HTR-8/SVneo (cell line): ENCODE data around the gene ADAMTSL3.

Experiments used
- DNase-seq: peaks from one replicate; pipeline ENCODE4 v3.0.0; 2011; ENCODE audit warnings: low spot score, mixed read lengths; ENCODE audit not compliant: insufficient read length
- FAIRE-seq: peaks from 2 replicates; lab custom pipeline; 2011; peaks lifted over from hg19 to GRCh38; lab: Jason Lieb, UNC

ADAMTSL3 gene

DNA sequence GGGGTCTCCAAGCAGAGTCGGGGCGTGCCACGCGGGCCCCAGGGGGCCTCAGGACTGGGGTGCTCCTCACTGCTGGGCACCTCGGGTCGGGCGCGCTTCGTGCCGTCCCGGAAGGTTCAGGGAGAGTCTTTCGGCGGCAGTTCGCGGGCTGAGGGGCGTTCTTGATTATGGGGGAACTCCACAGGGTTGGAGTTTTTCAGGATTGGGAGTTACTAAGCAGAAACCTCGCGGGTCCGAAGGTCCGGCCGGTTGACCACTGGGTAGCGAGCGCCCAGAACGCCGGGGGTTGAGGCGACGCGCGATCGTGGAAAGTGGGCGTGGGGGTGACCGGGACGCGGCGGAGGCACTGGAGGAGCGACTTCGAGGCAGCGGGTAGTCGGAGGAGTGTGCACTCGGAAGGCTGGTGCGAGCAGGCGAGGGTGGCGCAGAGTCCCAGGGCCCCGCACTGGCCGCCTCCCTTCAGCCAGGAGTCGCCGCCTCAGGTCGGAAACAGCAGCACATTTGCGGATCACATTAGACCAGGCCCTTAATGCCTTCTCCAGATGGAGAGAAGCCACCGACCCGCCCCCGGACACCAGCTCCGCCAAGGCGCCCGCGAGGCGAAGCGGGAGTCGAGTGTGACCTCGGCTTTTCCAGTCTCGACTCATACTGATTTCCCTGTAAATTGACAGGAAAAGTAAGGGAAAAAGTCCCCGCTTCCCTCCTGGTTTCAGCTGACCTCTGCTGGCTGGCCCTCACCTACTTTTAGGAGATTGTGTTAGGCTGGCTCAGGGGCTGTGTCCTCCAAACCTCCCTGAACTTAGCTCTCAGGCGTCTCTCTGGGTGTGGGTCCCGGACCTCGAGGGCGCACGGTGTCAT lies 685 bp downstream of the ADAMTSL3 start:
- no peak for FAIRE-seq
- no peak for DNase-seq

DNA sequence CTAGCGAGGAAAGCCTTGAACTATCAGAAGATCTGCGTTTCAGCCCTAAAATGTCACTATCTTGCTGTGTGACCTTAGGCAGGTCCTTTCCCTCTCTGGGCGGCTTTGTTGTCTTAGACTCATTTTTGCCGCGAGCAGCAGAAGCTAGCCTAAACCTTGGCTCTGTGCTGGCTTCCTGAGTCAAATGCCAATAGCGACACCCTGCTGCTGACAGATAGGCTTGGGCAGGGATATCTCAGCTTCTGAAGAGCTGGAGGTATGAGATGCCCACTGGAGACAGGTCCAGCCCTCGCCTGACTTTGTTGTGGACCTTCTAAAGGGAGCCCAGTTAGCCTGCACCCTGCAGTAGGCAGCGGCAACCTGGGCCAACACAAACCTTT lies 1.3 kb downstream of the ADAMTSL3 start:
- FAIRE-seq (no peak), DNase-seq (no peak)

DNA sequence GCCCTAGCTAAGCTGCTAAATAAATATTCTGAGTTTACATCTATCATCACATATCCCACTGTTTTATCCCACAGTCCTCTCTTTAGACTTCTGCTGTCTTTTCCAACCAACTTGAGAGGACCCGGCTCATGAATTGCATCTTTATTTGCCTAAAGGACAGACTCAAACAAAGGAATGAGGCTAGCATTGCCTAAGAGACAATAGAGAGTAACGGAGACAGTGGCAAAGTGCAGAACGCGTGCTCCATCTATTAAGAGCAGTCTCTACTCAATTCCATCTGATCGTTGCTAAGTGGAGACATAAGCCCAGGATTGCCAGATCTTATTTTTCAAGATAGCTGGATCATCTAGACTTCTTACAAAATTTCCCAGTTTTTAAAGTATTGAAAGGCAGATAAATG lies 2.3 kb downstream of the ADAMTSL3 start:
- DNase-seq (no peak), FAIRE-seq (no peak)

DNA sequence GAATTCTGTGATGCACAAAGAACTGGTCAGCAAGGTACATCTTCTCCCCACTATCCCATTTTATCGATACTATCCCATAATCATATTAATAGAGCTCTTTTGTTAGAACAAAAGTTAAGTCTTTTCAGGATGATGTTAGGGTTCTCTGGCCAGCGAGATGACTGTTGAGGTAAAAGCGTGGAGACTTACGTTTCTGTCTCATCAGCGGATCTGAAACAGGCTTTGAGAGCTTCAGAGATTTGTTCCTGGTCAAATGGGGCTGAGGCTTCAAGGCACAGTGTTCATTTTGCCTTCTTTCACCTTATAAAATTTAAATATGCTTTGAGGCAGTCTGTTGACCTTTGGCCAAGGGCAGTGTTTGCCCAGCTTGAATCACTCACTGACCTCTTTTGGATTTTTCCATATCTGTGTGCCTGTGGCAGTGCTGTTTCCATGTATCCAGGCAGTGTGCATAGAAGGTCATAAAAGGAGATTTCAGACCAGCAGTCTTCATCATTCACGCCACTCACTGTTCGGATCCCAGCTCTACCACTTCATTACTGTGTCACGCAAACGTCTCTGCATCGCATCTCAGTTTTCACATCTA lies 3.1 kb downstream of the ADAMTSL3 start:
- DNase-seq (no peak), FAIRE-seq (no peak)

DNA sequence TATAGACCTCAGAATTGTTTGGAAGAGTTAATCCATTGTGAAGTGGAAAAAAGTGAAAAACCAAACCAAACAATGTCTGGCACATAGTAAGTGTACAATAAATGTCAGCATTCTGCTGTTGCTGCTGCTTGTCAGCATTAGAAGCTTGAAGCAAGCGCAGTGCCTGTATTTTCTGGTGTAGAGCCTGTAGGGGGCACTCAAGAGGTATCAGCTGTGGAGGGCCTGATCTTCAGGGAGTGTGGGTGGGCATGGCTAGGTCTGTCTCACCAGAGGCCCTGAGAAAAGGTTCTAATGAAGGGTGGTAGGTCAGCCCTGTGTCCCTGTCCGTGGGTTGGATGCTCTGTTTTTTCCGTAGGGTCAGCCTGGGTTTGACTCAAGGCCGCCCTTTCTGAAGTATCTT lies 3.6 kb downstream of the ADAMTSL3 start:
- FAIRE-seq (no peak), DNase-seq (no peak)

DNA sequence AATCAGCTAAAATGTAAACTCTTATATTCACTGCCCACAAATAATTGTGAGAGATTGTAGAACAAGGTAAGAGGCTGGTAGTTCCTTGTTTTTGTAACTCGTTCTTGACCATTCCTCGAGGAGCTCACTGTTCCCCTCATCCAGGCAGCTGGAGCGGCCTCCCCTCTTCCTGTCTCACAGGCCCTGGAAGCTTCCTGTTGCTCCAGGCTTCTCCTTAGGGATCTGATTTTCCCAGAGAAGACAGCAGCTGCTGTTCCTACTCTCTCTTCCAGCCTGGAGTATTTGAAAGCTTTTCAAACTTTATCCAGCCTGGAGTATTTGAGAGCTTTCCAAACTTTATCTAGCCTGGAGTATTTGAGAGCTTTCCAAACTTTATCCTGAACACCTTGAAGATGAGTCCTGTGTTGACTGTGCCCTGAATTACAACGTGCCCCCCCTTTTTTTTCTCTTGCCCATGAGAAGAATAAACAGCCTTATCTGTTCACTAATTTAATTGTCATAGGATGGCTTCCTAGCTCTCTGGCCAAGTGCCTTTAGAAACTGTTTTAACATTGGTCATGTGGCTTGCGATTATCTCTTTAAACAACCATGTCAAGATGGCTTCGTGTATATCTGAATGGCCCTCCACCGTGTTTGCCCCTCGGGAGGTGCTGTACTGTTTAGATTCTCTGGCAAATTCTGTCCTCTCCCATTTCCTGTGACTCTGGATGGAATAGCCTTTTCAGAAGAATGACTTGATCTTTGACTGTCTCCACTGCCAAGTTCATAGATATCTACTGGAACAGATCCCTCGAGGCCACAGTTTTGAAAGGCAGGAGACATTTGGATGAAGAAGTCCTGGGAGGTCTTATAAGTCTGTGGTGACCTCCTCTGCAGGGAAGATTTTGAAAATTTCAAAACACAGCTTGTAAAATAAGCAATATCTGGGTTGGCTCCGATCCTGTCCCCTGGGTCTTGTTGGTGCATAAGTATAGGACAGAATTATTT lies 4.8 kb downstream of the ADAMTSL3 start:
- DNase-seq (no peak), FAIRE-seq (no peak)

DNA sequence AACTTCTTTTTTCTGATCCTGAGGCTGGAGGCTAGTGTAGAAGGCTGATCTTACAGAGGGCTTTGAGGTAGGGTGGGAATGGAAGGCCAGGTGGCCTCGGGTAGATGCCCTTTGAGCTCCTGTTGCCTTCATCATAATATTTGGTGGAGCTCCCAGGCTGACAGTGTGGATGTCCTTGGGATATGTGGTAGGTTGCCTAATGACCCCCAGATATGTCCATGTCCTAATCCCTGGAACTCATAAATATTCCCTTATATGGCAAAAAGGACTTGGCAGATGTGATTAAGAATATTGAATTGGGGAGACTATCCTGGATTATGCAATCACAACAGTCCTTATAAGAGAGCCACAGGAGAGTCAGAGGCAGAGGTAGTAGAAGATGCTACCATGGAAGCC lies 5.5 kb downstream of the ADAMTSL3 start:
- FAIRE-seq (no peak), DNase-seq (no peak)

DNA sequence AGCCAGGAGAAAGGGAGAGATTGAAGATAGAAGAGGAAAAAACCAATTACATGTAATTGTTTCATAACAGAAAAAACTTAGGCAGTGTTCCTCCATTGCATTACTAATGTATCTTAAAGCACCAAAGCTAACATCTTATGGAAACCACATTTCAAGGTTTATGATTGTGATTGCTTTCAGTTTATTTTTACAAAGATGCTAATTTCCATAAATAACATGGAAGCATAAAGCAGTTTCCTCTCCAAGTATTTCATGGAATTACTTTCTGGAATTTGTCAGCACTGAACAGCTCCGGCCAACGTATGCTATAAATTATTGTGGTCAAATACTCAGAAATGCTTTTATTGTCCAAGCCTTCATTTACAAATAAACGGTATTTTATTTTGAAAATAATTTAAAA lies 11.6 kb downstream of the ADAMTSL3 start:
- FAIRE-seq (no peak), DNase-seq (no peak)

DNA sequence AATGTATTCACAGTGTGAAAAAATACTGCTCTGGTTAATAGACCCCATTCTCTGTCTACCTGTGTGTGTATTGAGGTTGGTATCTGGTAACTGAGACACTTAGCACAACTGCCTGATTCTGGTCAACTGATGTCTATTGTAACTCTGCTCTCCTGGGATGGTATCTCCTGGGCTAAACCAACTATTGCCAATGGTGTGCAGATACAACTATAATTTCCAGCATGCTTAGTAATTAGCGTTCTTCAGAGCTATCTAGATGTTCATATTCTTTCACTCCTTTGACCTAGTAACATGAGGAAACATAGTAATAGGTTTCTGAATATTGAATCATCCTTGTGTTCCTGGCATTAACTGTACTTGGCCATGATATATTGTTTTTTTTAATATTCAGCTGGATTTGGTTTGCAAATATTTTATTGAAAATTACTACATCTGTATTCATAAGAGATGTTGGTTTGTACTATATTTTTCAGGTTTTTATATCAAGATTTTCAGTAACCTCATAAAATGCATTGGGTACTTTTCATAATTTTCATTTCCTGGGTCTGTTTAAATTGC lies 16.8 kb downstream of the ADAMTSL3 start:
- FAIRE-seq (no peak), DNase-seq (no peak)

DNA sequence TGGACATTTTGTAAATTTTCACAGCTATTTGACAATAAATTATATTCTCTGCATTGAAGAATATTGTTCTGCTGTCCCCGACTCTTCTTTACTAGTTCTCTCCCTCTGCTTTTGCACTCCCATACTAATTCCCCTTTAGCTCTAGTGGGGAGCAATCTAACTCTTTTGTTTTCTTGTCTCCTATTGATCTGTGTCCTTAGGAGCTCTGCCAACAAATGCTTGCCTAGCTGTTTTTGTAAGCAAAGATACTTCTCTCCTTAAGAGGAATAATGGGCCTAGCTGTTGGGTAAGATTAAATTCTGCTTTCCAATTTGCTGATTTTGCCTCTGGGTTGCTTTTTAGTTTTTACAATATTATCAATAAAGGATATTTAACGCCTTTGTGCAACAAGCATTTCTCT lies 17.7 kb downstream of the ADAMTSL3 start:
- no peak for DNase-seq
- FAIRE-seq: no peak

DNA sequence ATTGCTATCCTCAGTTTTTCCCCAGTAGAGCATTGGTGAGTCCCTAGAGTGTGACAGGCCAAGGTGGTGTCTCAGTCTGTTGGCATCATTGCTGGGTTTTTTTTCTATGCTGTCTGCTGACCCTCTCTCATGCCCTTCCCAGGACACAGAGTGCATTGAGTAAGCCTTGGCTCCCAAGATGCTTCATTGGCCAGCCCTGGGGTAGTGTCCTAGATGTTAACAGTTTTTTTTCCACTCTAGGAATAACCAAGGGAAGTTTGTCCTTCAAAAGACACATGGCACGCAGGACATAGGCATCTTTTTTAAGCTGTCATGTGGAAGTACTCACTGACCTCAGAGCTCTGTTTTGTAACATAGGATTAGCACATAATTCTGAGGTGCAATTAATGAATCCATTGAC lies 19.5 kb downstream of the ADAMTSL3 start:
- no peak for FAIRE-seq
- DNase-seq: no peak

DNA sequence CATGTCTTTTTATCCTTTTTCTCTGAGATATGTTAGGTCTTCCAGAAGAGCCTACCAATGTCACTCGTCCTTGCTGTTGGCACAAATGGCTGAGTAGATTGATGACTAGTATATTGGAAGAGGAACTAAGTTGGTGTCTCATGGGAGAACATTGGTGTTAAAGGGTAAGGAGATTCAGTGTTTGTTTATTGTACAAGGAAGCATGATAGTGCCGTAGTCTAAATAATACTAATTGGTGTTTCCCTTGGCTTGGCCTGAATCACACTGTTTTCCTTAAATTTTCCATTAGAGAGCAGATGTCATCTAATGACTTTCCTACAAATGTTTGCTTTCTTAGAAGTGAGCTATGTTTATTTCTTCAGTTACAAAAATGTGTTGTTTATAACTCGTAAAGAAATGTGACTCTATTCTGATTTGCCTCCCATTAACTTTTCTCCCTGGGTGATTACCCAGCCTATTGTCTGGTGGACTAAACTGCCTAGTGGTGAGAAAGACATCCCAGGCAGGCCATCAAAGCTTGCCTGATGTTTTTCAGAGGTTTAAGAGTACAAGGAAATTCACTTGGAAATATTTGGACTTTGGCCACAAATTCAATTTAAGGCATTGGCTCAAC lies 28.7 kb downstream of the ADAMTSL3 start:
- FAIRE-seq: no peak

DNA sequence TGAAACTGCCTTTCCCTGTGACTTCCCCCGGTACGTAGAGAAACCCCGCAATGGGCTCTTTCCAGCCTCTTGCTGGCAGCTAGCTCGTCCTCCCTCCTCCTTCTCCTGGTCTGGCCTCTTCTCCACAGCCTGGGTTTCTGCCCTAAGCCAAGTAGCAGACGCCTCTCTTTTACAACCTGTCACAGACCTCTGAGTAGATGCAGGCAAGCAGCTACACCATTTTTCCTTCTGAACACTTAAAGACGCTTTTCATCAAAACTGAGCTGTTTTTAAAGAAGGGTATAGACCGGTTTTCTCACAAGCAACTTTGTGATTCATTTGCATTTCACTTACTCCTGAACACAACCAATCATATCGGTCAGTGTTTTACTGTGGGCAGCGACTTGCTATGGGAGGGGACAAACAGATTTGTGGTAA lies 32.0 kb downstream of the ADAMTSL3 start:
- FAIRE-seq (no peak), DNase-seq (no peak)

More for the DNA sequence above, 28.7 kb downstream of the ADAMTSL3 start:
- DNase-seq: no peak

DNA sequence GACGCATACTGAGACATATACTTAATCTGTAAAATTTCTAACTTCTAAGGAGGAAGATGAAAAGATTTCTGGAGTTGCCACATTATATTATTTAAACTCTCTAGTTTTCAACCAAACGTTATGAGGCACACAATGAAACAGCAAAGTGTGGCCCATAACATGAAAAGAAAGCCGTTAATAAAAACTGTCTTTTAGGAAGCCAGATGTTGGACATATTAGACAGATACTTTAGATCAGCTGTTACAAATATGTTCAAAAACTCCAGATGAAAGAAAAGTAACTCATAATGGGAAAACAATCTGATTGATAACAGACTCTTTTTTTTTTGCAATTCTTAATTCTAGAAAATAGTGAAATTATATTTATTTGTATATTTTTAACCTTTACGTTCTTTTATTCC lies 34.3 kb downstream of the ADAMTSL3 start:
- no peak for FAIRE-seq
- DNase-seq: no peak

DNA sequence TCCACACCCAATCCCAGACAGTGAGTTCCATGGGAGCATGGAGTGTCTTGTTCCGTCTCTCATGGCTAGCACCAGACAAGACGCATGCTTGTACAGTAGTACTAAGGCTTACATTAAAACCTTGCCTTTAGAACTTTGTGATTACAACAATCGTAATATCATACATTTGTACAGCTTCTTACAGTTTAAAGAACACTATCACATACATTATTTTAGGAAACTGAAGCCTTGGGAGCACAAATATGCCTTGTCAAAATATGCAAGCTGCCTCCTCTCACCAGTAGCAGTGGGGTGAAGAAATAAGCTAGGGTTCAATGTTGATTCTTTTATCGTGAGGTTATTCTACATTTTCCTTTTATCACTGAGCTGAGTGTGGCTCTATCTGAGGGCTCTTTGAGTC lies 36.8 kb downstream of the ADAMTSL3 start:
- DNase-seq (no peak), FAIRE-seq (no peak)

DNA sequence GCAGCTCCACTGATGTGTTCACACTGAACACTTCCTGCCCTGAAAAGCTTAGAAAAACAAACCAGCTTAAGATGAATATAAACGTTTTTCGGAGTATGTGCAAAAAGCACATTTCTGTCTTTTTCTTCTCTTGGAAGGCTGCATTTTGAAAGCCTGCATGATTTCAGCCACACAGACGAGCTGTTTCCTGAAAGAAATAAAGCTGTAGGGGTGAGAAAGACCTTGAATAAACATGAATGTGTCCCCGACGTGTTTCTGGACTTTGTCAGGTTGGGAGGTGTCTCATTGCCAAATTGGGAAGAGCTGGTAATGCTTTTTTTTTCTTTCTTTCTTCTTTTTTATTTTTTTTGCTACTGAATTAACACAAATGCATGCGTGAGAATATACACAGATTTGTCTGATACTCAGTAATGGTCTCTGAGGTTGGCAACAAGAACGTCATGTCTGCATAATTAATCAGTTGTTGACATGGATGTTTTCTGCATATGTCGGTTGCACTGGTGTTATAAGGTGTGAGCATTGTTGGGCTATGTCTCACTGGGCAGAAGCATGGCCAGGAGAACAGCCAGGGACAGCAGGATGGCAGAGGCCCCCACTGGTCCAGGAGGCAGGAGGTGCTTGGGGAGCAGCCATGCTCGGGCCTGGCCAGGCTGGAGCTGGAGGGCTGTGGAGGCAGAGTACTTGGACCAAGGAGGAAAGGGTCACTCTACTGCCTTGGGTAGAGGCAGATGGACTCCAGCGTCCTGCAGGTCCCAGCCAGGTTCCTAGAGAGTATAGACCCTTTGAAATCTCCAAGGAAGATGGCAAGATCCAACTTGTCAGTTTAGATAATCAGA lies 39.0 kb downstream of the ADAMTSL3 start:
- DNase-seq: no peak
- no peak for FAIRE-seq

DNA sequence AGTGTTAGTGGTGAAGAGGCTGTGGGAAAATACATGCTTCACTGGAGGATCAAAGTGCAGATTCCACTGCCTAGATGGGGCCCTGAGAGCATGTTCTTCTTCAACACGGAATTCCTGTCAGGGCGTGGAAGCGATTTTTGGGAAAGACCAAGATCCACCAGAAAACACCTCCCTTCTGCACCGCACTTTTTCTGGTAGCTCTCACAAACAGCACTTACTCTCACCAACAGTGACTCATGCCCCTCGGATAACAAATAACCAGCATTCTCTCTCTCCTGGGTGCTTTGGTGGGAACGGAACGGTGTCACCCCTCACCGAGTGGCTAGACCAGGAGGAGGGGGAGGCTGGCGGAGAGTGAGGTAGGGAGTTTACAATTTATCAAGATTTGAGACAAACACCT lies 40.1 kb downstream of the ADAMTSL3 start:
- DNase-seq (no peak), FAIRE-seq (no peak)

DNA sequence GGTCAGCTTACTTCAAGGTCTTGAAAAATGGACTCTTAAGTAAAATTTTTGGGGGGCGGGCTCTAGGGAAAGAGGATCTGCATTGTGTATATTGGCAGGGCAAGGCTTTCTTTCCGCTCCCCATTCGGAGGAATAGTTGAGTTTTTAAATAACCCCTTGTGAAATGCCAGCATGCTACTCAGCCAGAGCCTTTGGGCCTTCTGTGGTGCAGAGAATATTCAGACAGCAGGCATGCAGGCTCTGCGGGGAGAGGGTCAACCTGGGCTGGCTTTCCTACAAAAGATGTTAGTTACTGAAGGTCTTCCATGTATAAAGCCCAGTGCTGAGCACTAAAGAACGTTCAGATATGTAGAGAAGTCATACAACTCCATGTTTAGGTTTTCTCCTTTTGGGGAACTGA lies 40.6 kb downstream of the ADAMTSL3 start:
- no peak for FAIRE-seq

DNA sequence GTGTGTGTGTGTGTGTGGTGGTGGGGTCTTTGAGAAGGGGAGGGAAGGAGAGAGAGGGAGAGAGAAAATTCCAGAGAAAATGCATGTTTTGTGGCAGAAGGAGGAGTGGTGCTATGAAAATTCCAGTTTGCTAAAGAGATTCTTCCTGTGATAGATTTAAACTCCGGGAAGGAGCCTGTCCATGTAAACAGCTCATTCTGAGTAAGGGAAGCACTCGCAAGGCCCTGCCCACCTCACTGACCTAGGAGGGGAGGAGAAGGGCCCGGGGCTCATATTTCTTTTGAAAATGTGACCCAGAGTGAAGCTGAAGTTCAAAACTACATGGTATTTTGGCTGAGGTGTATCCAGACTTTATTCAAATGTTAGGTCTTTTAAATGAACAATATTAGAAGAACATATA lies 41.3 kb downstream of the ADAMTSL3 start:
- FAIRE-seq (no peak), DNase-seq (peak; percentile 24)

More for the DNA sequence above, 40.6 kb downstream of the ADAMTSL3 start:
- no peak for DNase-seq
